Erythroblast (primary cell): ENCODE measurements around the gene DNAJA4.

Source experiments
- GATA1 ChIP-seq: IDR thresholded peaks from 2 replicates; pipeline ENCODE4 v1.6.1; 2011; ENCODE audit warnings: low read depth, mild to moderate bottlenecking, control low read depth, low read length, moderate library complexity
- POLR2A ChIP-seq: IDR thresholded peaks from 2 replicates; pipeline ENCODE4 v1.6.1; 2011; ENCODE audit warnings: mild to moderate bottlenecking, low read length

- TF ChIP-seq POLR2A (no peak), GATA1 (no peak)
These were observed 46.9 kb downstream of the DNAJA4 start for GRCh38 chr15:78311292-78311691.
